CD4-positive, alpha-beta T cell treated with Interleukin-4 for 4 hours (primary cell): ENCODE data around the gene ADARB1.
A peak's percentile ranks its signal among the peaks of the same experiment; 100 is the strongest.

ENCODE experiments used
- DNase-seq: peaks from one replicate; pipeline ENCODE4 v3.0.0-alpha.2; 2020

The ADARB1 gene

GRCh38 chr21:45100866-45101265, 26.5 kb downstream of the ADARB1 start:
- DNase-seq, result no peak

GRCh38 chr21:45102391-45102932, 28.1 kb downstream of the ADARB1 start:
- no peak for DNase-seq

GRCh38 chr21:45103971-45104520, 29.7 kb downstream of the ADARB1 start:
- DNase-seq, result no peak

- DNase-seq, result no peak
Observed at GRCh38 chr21:45104560-45104959, 30.2 kb downstream of the ADARB1 start.

DNA sequence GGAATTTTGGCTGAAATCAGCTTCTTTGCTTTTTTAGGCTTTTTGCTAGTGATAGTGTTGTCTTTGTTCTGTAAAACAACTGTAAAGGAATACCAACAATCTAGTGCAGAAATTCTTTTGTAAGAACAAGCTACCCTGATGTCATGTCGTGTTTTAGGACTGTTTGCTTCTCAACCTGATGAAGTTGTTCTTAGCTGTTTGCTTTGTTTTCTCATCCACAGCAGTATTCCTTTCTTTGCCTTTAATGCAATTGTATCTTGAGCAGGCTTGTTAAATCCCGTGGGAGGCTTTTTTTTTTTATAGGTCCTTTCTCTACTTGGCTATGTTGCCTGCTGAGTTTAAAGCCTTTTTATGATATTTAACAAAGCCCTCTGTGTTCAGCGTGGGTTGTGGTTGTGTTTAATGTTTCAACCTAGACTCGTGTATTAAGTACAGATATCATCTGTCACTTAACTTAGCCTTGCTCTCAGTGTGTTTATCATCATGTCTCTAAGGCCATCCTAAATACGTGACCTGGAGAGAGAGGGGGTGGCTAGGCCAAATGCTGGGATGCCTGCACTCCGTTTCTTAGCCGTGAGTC, 31.6 kb downstream of the ADARB1 start:
- DNase-seq, result no peak

- no peak for DNase-seq
Observed at GRCh38 chr21:45108034-45108790, 33.8 kb downstream of the ADARB1 start.

GRCh38 chr21:45108808-45109781, 34.7 kb downstream of the ADARB1 start:
- no peak for DNase-seq

DNA sequence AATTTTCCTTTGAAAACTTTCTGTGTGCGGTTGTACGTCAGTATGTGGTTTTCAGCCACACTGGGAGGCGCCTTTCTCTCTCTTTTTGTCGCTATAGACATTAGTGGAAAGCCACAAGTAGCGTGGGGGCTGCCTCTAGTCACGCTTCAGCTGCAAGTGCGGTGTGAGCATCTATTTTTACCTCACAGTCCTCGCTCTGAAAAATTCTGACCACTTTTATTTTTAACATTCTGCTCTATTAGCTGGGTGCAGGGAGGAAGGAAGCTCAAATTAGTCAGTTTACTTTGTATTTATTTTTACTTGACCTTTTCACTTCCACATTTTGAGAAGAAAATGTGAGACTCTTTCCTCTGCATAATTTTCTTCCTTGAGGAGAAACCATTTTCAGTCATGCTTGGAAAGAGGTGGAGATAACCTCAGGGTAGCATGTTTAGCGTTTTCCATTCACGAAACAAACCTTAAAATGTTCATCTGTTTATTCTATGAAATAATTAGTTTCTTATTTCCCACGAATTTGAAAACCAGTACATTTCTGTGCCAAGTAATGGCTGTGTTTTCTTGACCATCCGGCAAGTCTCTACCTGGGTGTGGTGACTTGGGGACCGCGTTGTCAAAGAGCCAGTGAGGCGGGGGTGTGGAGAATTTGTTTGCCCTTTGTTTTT, 35.6 kb downstream of the ADARB1 start:
- DNase-seq, result peak; percentile 33

DNA sequence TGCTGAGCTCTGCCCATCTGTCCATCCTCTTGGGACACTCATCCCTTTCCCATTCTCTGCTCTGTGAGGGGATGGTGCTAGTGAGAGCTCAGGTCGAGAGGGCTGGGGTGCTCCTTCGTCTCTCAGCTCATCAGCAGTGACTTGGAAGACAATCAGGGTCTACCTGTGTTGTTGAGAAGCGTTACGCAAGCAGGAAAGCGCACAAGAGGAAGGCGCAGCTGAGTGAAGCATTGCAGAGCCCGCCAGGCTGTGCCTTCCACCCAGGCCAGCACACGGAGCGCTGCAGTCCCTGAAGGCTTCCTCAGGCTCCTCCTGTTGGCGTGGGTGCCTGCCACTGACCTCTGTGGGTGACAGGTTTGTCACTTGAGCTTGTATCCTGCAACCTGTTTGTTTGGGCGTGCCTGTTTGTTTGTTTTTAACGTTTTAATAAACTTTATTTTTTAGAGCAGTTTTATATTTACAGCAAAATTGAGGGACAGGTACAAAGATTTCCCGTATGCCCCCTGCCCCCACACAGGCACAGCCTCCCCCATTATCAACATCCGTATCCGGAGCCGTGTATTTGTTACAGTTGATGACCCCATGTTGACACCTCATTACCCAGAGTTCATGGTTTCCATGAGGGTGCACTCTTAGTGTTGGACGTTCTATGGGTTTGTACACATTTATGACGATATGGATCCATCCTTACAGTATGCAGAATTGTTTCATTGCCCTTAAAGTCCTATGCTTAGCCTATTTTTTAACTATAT, 36.7 kb downstream of the ADARB1 start:
- DNase-seq, result no peak

GRCh38 chr21:45111703-45112102, 37.3 kb downstream of the ADARB1 start:
- no peak for DNase-seq

DNA sequence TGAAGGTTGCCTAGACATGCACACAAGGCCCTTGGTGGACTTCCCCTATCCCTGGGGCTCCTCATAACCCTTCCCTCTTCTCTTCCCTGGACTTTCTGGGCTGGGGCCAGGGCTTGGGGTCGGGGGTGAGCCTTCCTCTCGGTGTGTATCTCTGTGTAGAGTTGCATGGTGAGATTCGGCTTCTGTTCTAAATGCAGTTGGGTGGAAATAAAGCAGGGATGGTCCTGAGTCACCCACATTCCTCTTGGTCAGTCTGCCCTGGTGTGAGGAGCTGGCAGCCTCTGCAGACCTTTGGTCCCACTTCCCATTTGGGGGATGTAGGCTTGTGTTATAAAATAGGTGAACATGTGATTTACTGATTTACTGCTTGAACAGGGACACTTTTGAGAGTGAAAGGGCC, 38.0 kb downstream of the ADARB1 start:
- no peak for DNase-seq

DNA sequence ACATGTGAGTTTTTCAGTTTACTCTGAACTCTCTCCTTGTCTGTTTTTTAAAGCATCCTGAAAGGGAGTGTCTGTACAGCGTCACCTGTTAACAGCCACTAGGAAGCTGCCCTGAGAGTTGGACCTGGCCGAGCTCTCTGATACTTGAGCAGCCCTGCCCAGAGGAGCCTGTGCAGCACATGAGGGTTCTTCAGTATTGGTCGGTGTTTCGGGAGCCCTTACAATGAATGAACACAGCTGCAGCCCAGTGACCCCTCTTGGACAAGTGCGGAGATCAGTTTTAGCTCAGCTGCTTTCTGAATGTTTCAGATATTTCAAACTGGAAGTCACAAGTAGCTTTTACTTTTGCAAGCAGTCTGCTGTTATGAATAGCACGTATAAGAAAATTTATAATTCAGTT, 39.2 kb downstream of the ADARB1 start:
- DNase-seq, result no peak

GRCh38 chr21:45114072-45114471, 39.7 kb downstream of the ADARB1 start:
- no peak for DNase-seq

DNA sequence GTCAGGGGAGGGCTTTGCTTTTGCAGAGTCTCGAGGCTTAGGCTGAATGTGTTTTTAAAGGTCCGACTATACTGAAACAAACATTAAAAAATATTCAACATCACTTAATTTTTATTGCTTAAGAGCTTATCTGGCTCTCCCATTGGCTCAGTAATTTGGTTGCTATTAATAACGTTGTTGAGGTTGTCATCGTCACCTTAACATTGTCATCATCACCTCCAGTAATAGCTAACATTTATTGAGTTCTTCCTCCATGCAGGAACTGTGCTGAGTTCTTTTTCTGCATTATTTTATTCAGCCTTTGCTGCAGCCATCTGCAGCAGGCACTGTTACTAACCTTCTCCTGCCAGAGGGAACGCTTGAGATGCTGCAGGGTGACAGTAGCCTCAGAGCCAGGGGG, 40.1 kb downstream of the ADARB1 start:
- DNase-seq, result no peak

- DNase-seq, result no peak
Observed at GRCh38 chr21:45115141-45115540, 40.8 kb downstream of the ADARB1 start.

GRCh38 chr21:45116066-45116465, 41.7 kb downstream of the ADARB1 start:
- no peak for DNase-seq

- no peak for DNase-seq
Observed at GRCh38 chr21:45117314-45117713, 42.9 kb downstream of the ADARB1 start.

DNA sequence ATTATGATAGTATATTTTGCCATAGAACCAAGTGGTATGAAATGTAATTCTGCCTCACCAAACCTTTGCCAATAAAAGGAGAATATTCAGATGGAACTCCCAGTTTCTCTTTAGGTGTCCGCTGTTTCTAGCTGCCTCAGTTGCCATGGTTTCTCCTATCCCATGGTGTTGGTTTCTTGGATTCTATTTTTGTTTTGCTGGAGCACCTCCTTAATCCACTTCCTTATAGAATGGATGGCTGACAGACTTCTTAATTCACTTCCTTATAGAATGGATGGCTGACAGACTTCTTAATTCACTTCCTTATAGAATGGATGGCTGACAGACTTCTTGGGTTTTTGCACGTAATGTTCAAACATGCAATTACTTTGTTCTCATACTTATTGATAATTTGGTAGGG, 43.7 kb downstream of the ADARB1 start:
- no peak for DNase-seq

DNA sequence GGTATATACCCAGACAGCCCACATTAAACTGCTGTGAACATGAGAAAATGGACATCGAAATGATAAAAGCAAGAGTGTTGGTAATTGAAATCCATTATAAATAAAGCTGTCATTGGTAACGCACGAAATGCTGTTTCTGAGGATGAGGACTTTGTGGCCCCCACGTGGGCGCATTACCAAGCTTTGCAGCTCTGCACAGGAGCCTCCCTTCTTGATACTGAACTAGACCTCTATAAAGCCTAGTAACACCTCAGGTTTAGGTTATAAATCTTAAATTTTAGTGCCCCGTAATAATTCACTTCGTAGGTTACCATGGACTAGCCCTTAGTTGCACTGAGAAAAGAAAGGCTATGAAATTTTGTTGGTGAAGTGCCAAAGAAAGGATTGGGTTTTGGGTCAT, 45.4 kb downstream of the ADARB1 start:
- no peak for DNase-seq

GRCh38 chr21:45120975-45121374, 46.6 kb downstream of the ADARB1 start:
- no peak for DNase-seq

GRCh38 chr21:45122030-45122429, 47.6 kb downstream of the ADARB1 start:
- DNase-seq, result no peak
